HepG2 (cell line): ENCODE results near the gene CCDC59. TPM values are rescaled to one million over a fixed set of nuclear protein-coding genes. Genes with fewer than 3 reads are reported as not detected.
A peak's percentile ranks its signal among the peaks of the same experiment; 100 is the strongest.

ENCODE experiments used
- AKAP8 ChIP-seq: sonication (generic); formaldehyde crosslinking; IDR thresholded peaks from 2 replicates; pipeline ENCODE4 v1.5.1; 2020; ENCODE audit warnings: mild to moderate bottlenecking, missing genetic modification reagents
- CHD2 ChIP-seq: IDR thresholded peaks from 2 replicates; pipeline ENCODE4 v1.6.1; 2011; ENCODE audit warnings: low read depth, low read length, improper control_type of control experiment
- ETV6 ChIP-seq: sonication (generic); formaldehyde crosslinking; conservative IDR thresholded peaks from 2 replicates; pipeline ENCODE4 v1.4.0; 2020; ENCODE audit warnings: missing genetic modification reagents
- HNRNPL ChIP-seq: fragments of 200-400 bp; formaldehyde crosslinking; IDR thresholded peaks from 2 replicates; pipeline ENCODE4 v1.6.1; 2017; ENCODE audit warnings: mild to moderate bottlenecking, low read depth, low read length
- KDM5A ChIP-seq: fragments of 200-600 bp; sonication (generic); IDR thresholded peaks from 2 replicates; pipeline ENCODE4 v1.7.0; 2018; ENCODE audit warnings: antibody characterized with exemption, mild to moderate bottlenecking, low read length, borderline replicate concordance
- KLF16 ChIP-seq, 2 experiments: sonication (generic) in 1 of 2; formaldehyde crosslinking in 1 of 2; IDR thresholded peaks; 2 replicates each; pipeline versions ENCODE4 v1.6.1 to v1.8.0; 2016 to 2023; ENCODE audit warnings: missing genetic modification reagents in 2 of 2, missing compliant biosample characterization in 1 of 2
- MAF1 ChIP-seq: sonication (generic); formaldehyde crosslinking; IDR thresholded peaks from 2 replicates; pipeline ENCODE4 v1.5.0; 2020; ENCODE audit warnings: missing genetic modification reagents, borderline replicate concordance
- NFATC3 ChIP-seq: sonication (generic); formaldehyde crosslinking; IDR thresholded peaks from 2 replicates; pipeline ENCODE4 v1.5.1; 2020; ENCODE audit warnings: mild to moderate bottlenecking, missing genetic modification reagents
- PITX1 ChIP-seq: sonication (generic); formaldehyde crosslinking; IDR thresholded peaks from 2 replicates; pipeline ENCODE4 v1.5.1; 2020; ENCODE audit warnings: mild to moderate bottlenecking, missing genetic modification reagents
- ZBTB3 ChIP-seq: sonication (generic); formaldehyde crosslinking; IDR thresholded peaks from 2 replicates; pipeline ENCODE4 v1.4.0; 2020; ENCODE audit warnings: low read depth, mild to moderate bottlenecking, moderate library complexity, missing genetic modification reagents, borderline replicate concordance
- ZNF383 ChIP-seq: sonication (generic); formaldehyde crosslinking; IDR thresholded peaks from 2 replicates; pipeline ENCODE4 v1.4.0; 2020; ENCODE audit warnings: missing genetic modification reagents, mild to moderate bottlenecking, borderline replicate concordance
- ZNF430 ChIP-seq: sonication (generic); formaldehyde crosslinking; IDR thresholded peaks from 2 replicates; pipeline ENCODE4 v1.9.0; 2021; ENCODE audit warnings: mild to moderate bottlenecking, missing genetic modification reagents
- ZNF432 ChIP-seq: sonication (generic); formaldehyde crosslinking; IDR thresholded peaks from 2 replicates; pipeline ENCODE4 v1.5.0; 2020; ENCODE audit warnings: missing genetic modification reagents, mild to moderate bottlenecking, borderline replicate concordance
- ZNF451 ChIP-seq: sonication (generic); formaldehyde crosslinking; IDR thresholded peaks from 2 replicates; pipeline ENCODE4 v1.5.0; 2020; ENCODE audit warnings: mild to moderate bottlenecking, missing genetic modification reagents
- ZNF766 ChIP-seq: sonication (generic); formaldehyde crosslinking; IDR thresholded peaks from 2 replicates; pipeline ENCODE4 v1.5.0; 2020; ENCODE audit warnings: missing genetic modification reagents, borderline replicate concordance
- ZNF839 ChIP-seq: sonication (generic); formaldehyde crosslinking; IDR thresholded peaks from 2 replicates; pipeline ENCODE4 v1.4.0; 2020; ENCODE audit warnings: missing genetic modification reagents, mild to moderate bottlenecking, borderline replicate concordance
- polyA plus RNA-seq, 8 experiments: library from polyadenylated mRNA; depleted of rRNA in 3 of 8; stranded (reverse) in 7 of 8; unstranded in 1 of 8; fragments of >200 nt; fragmentation: Illumina TruSeq in 4 of 8; extraction: Trizol in 4 of 8; gene quantifications; 2 replicates each; pipeline versions ENCODE4 v1.2.1 to v1.2.3, GENCODE V29; 2011 to 2016; ENCODE audit warnings: low read depth in 4 of 8, missing spikeins in 1 of 8, mixed read lengths in 1 of 8; ENCODE audit not compliant: insufficient read depth in 1 of 8
- total RNA-seq, 5 experiments: library from RNA; depleted of rRNA; stranded (reverse); fragments of >200 nt; fragmentation: Illumina TruSeq; extraction: Trizol; gene quantifications; 2 replicates each; pipeline ENCODE4 v1.2.3, GENCODE V29; 2016; ENCODE audit warnings: low read depth in 1 of 5
- TF ChIP-seq, protein P1 (sequence below): sonication (generic); formaldehyde crosslinking; IDR thresholded peaks from 2 replicates; pipeline ENCODE4 v1.5.1; 2020; ENCODE audit warnings: missing genetic modification reagents, mild to moderate bottlenecking, borderline replicate concordance
- TF ChIP-seq, protein P2 (sequence below): sonication (generic); formaldehyde crosslinking; IDR thresholded peaks from 2 replicates; pipeline ENCODE4 v1.8.0; 2022; ENCODE audit warnings: missing genetic modification reagents, low read depth, mild to moderate bottlenecking, borderline replicate concordance
- TF ChIP-seq, protein P3 (sequence below): IDR thresholded peaks from 2 replicates; pipeline ENCODE4 v1.6.1; 2016; ENCODE audit warnings: low read depth, control low read depth
- TF ChIP-seq, protein P4 (sequence below): sonication (generic); formaldehyde crosslinking; IDR thresholded peaks from 2 replicates; pipeline ENCODE4; 2020; ENCODE audit warnings: missing genetic modification reagents, mild to moderate bottlenecking, borderline replicate concordance

The CCDC59 gene
- total and polyA plus RNA-seq, 2 of the 13 experiments (the other 11 are each of a cell fraction or from before 2014, with no cell fraction given), result 16.1 to 81.3 TPM

DNA sequence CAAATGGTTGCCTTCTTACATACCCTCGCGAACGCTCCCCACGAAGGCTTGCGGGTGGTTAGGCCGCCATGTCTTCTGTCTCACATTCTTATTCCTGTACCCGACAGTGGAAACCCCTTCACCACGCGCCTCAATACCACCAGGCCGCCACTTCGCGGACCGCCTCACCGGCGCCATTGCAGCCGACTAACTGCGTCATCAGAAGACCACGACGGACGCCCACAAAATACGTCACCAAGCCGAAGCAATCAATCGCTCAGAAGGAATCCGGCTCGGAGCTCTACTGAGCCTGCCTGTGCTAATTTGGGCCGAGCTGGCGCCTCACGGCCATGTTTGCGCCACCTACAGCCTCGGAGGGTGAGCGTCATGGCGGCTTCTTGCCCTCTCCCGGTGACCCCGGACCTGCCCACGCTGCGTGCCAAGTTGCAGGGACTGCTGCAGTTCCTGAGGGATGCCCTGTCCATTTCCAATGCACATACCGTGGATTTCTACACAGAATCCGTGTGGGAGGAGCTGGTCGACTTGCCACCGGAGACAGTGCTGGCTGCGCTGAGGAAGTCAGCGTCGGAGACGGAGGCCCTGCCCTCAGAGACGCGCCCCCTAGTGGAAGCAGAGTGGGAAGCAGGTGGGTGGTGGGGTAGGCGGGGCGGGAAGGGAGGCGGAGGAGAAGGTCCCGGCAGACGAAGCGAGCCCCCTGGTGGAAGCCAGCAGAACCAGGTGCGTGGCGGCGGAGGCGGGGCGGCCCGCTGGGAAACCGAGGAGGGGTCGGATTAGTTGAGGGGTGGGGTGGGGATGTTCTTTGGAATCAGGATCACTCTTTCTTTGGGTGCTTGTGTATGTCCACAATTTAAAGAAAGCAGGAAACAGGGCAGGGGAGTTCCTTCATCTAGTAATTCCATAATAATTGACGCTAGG, at the start of gene CCDC59, which contains the start of gene METTL25 (continued):
- TF ChIP-seq, protein P1, sequence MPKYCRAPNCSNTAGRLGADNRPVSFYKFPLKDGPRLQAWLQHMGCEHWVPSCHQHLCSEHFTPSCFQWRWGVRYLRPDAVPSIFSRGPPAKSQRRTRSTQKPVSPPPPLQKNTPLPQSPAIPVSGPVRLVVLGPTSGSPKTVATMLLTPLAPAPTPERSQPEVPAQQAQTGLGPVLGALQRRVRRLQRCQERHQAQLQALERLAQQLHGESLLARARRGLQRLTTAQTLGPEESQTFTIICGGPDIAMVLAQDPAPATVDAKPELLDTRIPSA (CRISPR knock-in tag), result peak; percentile 55; the same call in 1 of the 2 replicates
- TF ChIP-seq CHD2 (no peak), ZNF383 (CRISPR knock-in tag) (peak; percentile 92), HNRNPL (peak; percentile 81), NFATC3 (no peak), ZNF839 (CRISPR knock-in tag) (peak; percentile 49; the same call in 1 of the 2 replicates), ZNF432 (CRISPR knock-in tag) (no peak), KDM5A (peak; percentile 100), ZNF451 (CRISPR knock-in tag) (peak; percentile 67; the same call in 1 of the 2 replicates), ZNF766 (CRISPR knock-in tag) (peak; percentile 94), KLF16 (CRISPR knock-in tag; IDR thresholded peaks at IDR 0.05) (peak in 1 of 2 experiments; percentile 97; a peak in 2 of 4 replicates), AKAP8 (CRISPR knock-in tag) (peak; percentile 94), ZBTB3 (no peak), PITX1 (CRISPR knock-in tag) (peak; percentile 89), ETV6 (CRISPR knock-in tag) (no peak; the same call in 1 of the 2 replicates), ZNF430 (CRISPR knock-in tag) (peak; percentile 73), MAF1 (peak; percentile 83; the same call in 1 of the 2 replicates)
- TF ChIP-seq, protein P2, sequence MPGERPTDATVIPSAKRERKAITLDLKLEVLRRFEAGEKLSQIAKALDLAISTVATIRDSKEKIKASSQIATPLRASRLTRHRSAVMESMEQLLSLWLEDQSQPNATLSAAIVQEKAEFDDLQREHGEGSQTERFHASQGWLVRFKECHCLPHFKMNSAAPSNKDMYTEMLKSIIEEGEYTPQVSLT (CRISPR knock-in tag), result no peak
- TF ChIP-seq, protein P3, sequence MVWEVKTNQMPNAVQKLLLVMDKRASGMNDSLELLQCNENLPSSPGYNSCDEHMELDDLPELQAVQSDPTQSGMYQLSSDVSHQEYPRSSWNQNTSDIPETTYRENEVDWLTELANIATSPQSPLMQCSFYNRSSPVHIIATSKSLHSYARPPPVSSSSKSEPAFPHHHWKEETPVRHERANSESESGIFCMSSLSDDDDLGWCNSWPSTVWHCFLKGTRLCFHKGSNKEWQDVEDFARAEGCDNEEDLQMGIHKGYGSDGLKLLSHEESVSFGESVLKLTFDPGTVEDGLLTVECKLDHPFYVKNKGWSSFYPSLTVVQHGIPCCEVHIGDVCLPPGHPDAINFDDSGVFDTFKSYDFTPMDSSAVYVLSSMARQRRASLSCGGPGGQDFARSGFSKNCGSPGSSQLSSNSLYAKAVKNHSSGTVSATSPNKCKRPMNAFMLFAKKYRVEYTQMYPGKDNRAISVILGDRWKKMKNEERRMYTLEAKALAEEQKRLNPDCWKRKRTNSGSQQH, result peak; percentile 91; the same call in 1 of the 2 replicates
- TF ChIP-seq, protein P4, sequence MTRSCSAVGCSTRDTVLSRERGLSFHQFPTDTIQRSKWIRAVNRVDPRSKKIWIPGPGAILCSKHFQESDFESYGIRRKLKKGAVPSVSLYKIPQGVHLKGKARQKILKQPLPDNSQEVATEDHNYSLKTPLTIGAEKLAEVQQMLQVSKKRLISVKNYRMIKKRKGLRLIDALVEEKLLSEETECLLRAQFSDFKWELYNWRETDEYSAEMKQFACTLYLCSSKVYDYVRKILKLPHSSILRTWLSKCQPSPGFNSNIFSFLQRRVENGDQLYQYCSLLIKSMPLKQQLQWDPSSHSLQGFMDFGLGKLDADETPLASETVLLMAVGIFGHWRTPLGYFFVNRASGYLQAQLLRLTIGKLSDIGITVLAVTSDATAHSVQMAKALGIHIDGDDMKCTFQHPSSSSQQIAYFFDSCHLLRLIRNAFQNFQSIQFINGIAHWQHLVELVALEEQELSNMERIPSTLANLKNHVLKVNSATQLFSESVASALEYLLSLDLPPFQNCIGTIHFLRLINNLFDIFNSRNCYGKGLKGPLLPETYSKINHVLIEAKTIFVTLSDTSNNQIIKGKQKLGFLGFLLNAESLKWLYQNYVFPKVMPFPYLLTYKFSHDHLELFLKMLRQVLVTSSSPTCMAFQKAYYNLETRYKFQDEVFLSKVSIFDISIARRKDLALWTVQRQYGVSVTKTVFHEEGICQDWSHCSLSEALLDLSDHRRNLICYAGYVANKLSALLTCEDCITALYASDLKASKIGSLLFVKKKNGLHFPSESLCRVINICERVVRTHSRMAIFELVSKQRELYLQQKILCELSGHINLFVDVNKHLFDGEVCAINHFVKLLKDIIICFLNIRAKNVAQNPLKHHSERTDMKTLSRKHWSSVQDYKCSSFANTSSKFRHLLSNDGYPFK, result peak; percentile 98
